Islet of Langerhans (tissue), 1 donor: ENCODE data around the gene LOXL3.

ENCODE experiments used
- FAIRE-seq: peaks from one replicate; lab custom pipeline; 2011; peaks lifted over from hg19 to GRCh38; lab: Jason Lieb, UNC

LOXL3 gene, protein sequence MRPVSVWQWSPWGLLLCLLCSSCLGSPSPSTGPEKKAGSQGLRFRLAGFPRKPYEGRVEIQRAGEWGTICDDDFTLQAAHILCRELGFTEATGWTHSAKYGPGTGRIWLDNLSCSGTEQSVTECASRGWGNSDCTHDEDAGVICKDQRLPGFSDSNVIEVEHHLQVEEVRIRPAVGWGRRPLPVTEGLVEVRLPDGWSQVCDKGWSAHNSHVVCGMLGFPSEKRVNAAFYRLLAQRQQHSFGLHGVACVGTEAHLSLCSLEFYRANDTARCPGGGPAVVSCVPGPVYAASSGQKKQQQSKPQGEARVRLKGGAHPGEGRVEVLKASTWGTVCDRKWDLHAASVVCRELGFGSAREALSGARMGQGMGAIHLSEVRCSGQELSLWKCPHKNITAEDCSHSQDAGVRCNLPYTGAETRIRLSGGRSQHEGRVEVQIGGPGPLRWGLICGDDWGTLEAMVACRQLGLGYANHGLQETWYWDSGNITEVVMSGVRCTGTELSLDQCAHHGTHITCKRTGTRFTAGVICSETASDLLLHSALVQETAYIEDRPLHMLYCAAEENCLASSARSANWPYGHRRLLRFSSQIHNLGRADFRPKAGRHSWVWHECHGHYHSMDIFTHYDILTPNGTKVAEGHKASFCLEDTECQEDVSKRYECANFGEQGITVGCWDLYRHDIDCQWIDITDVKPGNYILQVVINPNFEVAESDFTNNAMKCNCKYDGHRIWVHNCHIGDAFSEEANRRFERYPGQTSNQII

GRCh38 chr2:74553892-74554819, at the start of gene LOXL3, which contains the start of gene DOK1:
Gene LOXL3 (minus strand): TSS chr2:74553942. CDS start chr2:74552634, 1,308 bp downstream.
Gene DOK1 (plus strand): TSS chr2:74554720. CDS start chr2:74554755, 35 bp downstream.
- no peak for FAIRE-seq

- no peak for FAIRE-seq
Observed at GRCh38 chr2:74602586-74603281, 49.0 kb upstream of the LOXL3 start.

GRCh38 chr2:74599676-74600075, 45.9 kb upstream of the LOXL3 start:
- no peak for FAIRE-seq

DNA sequence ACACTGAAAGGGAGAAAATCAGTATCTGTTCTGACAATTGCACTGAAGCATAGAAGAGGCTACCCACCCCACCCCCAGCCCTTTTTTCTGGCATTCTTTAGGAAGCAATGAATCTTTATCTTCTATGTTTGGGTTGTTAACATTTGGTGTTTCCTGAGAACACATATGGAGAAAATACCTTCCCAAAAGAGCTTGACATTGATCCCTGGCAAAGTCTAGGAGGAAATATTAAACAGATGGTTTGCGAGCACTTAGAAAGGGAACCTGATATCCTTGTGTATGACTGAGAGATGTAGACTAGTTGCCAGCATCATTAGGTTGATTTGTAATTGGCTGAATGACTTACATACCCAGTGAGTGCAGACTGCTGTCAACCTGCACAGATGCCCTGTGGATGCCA, 43.7 kb upstream of the LOXL3 start:
- FAIRE-seq, result no peak

DNA sequence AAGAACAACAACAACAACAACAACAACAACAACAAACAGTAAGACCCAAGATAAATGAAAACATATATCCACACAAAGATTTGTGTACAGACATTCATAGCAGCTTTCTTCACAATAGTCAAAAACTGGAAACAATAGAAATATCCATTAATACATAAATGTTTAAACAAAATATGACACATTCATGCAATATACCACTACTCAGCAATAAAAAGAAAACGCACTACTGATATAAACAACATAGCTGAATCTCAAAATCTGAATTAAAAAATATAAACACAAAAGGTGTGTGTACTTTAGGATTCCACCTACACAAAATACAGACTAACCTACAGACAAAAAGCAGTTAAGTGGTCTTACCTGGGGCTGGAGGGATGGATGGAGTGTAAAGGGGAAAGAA, 42.8 kb upstream of the LOXL3 start:
- no peak for FAIRE-seq

DNA sequence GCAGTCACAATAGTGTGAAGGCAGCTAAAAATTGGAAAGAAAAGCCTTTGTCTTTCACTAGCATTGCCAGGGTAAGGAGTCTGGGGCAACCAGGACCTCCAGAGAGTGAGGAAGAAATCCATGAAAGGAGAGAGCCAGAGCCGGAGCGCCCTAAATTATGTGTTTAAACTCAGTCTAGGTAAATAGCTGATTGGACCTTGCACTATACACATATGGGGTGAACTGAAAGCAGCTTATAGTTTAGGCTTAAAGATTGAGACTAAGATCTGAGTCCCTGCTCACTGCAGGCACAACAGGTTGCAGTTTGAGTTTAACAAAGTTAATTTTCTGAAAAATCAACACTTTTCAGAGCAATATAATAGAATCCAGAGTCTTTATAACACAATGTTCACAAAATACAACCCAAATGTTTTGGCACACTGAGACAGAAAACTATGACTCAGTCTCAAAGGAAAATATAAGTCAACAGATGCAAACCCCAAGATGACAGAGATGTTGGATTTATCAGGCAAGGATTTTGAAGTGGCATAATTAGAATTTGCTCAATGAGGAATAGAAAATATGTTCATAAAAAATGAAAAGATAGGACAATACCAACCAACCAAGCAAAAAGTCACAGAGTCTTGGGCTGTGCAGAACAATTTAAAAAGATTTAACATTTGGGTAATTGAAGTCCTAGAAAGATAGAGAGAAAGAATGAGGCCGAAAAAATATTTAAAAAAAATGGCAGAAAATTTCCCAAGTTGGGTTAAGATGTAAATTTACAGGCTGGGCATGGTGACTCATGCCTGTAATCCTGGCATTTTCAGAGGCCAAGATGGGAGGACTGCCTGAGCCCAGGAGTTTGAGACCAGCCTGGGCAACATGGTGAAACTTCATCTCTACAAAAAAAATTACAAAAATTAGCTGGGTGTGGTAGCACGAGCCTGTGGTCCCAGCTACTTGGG, 40.4 kb upstream of the LOXL3 start:
- no peak for FAIRE-seq

- no peak for FAIRE-seq
Observed at GRCh38 chr2:74588664-74589063, 34.9 kb upstream of the LOXL3 start.

- FAIRE-seq, result peak; percentile 74
Observed at GRCh38 chr2:74587664-74588277, 34.0 kb upstream of the LOXL3 start.

DNA sequence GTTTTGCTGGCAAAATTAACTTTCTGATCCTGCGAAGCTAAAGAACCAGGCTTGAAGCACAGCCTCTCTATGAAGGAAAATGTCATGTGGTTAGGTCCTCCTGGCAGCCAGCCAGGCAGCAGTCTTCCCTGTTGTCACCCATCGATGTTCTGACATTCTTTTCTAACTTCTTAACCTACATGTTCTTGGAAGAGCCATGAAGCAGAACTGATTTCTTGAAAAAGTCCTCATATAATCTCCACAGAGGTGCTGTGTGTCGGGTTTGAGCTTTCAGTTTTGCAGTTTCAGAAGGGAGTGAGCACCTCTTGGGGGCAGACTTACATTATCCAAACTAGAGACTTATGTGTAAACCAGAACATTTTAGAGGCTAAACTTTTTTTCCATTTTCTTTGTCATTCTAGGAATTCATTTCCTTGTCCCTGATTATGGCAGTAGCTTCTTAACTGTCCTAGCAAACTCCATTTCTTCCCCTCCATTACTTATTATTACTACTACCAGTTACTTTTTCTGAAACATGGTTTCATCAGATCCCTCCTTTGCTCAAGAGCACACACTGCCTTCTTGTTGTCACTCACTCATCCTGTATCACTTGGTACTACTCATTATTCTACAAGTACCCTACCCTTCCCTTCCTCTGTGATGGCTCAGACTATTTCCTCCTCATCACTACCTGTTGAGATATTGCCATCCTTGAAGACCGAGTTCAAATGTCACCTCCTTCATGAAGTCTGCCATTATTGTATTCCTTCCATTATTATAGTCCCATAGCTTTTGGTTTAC, 31.9 kb upstream of the LOXL3 start:
- no peak for FAIRE-seq

GRCh38 chr2:74584088-74584645, 30.4 kb upstream of the LOXL3 start:
- no peak for FAIRE-seq

- no peak for FAIRE-seq
Observed at GRCh38 chr2:74583504-74583903, 29.8 kb upstream of the LOXL3 start.

GRCh38 chr2:74582184-74582583, 28.4 kb upstream of the LOXL3 start:
- FAIRE-seq, result no peak

DNA sequence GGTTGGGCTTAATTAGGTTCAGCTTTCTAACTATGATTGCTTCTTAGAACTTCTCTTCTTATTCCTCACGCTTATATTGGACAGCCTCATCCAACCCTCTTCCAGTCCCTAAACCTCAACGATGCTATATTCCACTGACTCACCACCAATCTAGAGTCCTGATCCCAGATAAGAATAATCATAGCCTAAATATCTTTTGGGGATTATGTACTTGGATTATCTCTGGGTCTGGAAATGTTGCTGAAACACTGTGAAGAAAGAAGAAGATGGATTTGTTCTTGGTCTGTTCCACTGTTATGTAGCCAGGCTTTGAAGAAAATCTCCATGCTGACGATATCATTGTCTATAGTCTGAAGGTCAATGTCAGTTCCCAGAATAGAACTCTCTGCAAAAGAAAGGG, 27.7 kb upstream of the LOXL3 start:
- FAIRE-seq, result no peak

- FAIRE-seq, result no peak
Observed at GRCh38 chr2:74578408-74578807, 24.7 kb upstream of the LOXL3 start.

- FAIRE-seq, result no peak
Observed at GRCh38 chr2:74577448-74577847, 23.7 kb upstream of the LOXL3 start.

GRCh38 chr2:74576863-74577229, 23.1 kb upstream of the LOXL3 start:
- no peak for FAIRE-seq

DNA sequence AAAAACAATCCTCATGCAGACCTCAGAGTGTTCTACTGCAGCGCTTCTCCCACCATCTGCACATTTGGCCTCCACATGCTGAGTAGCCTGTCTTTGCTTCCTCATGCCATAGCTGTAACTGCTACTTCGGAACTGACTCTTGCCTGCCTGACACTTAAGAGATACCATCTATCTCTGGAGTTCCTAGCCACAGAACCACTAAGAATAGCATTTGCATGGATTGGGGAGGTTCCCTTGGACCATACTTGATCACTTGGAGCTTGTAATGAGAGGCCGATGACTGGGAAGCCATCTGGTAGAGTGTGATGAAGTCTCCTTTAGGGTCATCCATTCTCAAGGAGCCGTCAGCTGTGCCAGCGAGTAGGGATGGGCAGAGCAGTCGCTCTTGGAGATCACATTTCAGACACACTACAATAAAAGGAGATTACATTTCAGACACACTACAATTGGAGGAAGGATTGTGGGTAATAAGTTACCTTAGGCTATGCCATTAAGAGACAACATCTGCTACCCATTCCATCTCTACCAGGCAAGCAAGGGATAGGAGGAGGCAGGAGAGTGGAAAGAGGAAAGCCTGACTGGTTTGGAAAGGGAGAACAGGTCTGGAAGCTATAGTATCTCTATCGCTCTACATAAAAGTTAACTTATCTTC, 22.6 kb upstream of the LOXL3 start:
- FAIRE-seq, result no peak

DNA sequence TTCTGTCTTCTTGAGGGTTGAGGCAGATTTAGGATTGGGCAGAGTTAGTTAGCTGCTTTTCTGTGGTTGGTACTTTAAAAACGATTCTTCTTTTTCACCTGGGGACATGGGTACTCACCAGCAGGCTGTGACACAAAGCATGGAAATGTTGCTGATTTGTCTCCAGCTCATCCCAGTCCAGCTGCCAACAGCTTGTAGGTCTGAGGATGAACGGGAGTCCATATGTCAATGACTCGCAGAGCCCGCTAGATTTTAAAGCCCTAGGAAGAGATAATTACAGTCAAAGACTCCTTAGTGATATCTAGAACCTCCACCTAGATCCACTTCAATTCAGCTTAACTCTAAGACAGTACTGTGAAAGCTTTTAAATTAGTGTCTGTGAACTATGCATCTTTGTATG, 21.6 kb upstream of the LOXL3 start:
- FAIRE-seq, result no peak
